Gastrocnemius medialis (tissue), 4 donors: ENCODE results near the gene JAG1.

ENCODE experiments used
- CTCF ChIP-seq, 5 experiments: fragments of 450-650 bp in 3 of 5; fragments of 200-600 bp in 2 of 5; sonication (generic) in 2 of 5; IDR thresholded peaks in 4 of 5; conservative IDR thresholded peaks in 1 of 5; 1 replicate in 4 of 5; 2 replicates in 1 of 5; pipeline ENCODE4 v1.5.1; 2016 to 2019; ENCODE audit warnings: antibody characterized with exemption in 5 of 5, mild to moderate bottlenecking in 3 of 5, moderate library complexity in 3 of 5
- POLR2A ChIP-seq, 2 donors: fragments of 450-650 bp; IDR thresholded peaks; one replicate each; pipeline ENCODE4 v1.6.1; 2017; ENCODE audit warnings: antibody characterized with exemption in 2 of 2, mild to moderate bottlenecking in 2 of 2, moderate library complexity in 2 of 2

- no peak for TF ChIP-seq CTCF (IDR thresholded peaks at IDR 0.05 in 4 of 5, conservative IDR thresholded peaks at IDR 0.05 in 1 of 5)
- TF ChIP-seq POLR2A (IDR thresholded peaks at IDR 0.05) = no peak
Observed at GRCh38 chr20:10597637-10598036, 76.2 kb downstream of the JAG1 start.
